COR-L47 (cell line): ENCODE data around the gene DRD4.
"Not testable (repeated sequence)": the region's sequence is repeated elsewhere in the genome, so short reads cannot be mapped to it uniquely, and the experiment has no call there.

Experiments
- DNase-seq: peaks from one replicate; lab custom pipeline; 2025; lab: John Stamatoyannopoulos, UW

The DRD4 gene

DNA sequence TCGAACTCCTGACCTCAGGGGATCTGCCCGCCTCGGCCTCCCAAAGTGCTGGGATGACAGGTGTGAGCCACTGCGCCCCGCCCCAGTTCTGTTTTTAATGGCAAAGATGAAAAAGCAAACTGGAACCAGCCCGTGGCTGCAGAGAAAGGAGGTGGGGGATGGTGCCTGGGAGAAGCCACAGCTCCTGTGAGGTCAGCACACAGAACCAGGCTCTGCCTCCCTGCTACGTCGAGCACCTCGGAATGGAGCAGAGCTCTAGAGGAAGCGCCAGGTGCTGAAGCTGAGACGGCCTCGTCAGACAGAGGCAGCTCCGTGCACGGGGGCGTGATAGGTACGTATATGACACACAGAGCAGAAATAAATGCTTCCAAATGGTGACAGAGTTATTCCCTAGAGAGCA is 8.5 kb downstream of the DRD4 start:
- no peak for DNase-seq

DNA sequence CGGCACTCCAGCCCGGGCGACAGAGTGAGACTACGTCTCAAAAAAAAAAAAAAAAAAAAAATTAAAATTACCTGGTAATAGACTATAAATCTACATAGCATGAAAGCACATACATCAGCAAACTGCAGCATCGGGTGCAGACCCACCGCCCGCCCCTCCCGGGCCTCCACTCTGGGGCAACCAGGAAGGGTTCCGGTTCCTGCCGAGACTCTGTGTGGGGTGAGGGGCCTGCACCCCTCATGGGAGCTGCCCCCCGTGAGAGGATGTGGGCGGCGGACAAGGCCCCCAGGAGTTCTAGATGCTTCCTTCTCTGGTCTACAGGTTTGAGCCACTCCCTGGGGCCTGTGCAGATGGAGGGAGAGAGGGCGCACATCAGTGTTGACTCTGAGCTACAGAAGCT is 9.1 kb downstream of the DRD4 start:
- DNase-seq = no peak

DNA sequence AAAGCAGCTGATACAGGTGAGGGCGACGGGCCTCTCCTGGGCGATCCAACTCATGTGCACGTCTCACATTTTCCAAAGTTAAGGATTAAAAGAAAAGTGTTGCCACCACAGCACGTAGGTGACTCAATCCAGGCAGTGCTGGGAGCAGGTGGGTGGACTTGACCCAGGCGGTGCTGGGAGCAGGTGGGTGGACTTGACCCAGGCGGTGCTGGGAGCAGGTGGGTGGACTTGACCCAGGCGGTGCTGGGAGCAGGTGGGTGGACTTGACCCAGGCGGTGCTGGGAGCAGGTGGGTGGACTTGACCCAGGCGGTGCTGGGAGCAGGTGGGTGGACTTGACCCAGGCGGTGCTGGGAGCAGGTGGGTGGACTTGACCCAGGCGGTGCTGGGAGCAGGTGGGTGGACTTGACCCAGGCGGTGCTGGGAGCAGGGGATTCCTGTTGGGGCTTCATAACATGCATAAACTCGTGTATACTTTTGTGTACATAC is 10.6 kb downstream of the DRD4 start:
- DNase-seq = not testable (repeated sequence)

DNA sequence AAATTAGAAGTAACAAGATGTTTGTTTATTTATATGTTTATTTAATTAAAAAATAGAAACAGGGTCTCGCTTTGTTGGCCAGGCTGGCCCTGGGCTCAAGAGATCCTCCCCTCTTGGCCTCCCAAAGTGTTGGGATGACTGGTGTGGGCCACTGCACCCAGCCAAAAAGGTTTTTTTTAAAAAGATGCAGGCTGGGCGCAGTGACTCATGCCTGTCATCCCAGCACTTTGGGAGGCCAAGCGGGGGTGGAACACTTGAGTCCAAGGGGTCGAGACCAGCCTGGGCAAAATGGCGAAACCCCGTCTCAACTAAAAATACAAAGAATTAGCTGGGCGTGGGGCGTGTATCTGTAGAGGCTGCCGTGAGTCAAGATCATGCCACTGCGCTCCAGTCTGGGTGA is 13.4 kb downstream of the DRD4 start:
- DNase-seq = no peak

DNA sequence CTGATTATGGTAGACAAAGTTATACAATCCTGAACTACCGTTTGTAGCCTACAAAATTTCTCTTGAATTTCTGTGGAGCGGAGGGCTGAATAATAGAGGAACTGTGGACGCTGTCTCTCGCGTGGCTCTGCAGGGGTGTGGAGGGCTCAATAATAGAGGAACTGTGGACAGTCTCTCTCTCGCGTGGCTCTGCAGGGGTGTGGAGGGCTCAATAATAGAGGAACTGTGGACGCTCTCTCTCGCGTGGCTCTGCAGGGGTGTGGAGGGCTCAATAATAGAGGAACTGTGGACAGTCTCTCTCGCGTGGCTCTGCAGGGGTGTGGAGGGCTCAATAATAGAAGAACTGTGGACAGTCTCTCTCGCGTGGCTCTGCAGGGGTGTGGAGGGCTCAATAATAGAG is 16.1 kb downstream of the DRD4 start:
- not testable (repeated sequence) for DNase-seq

DNA sequence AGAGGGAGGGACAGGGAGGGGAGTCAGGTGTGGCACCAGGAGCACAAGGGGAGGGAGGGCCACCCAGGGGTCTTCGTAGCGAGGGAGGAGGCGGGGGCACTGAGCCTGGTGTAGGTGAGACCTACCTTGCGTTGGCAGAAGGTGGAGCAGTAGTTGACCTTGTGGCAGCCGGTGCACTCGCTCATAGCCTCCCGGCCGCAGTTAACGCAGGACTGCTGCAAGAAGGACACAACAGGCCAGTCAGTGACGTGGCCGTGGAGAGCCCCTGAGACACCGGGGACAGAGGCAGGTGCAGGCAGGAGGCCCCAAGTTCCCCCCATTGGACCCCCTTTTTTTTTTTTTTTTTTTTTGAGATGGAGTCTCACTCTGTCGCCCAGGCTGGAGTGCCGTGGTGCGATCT is 16.8 kb downstream of the DRD4 start:
- DNase-seq = no peak

DNA sequence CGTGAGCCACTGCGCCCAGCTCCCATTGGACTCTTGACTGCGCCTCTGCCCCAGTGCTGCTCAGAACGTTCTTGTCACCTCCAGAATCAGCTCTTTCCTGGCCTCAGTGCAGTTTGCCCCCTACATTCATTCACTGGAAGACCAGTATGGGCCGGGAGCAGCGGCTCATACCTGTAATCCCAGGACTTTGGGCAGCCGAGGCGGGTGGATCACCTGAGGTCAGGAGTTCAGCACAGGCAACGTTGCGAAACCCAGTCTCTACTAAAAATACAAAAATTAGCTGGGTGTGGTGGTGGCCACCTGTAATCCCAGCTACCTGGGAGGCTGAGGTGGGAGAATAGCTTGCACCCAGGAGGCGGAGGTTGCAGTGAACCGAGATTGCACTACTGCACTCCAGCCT is 17.4 kb downstream of the DRD4 start:
- not testable (repeated sequence) for DNase-seq

DNA sequence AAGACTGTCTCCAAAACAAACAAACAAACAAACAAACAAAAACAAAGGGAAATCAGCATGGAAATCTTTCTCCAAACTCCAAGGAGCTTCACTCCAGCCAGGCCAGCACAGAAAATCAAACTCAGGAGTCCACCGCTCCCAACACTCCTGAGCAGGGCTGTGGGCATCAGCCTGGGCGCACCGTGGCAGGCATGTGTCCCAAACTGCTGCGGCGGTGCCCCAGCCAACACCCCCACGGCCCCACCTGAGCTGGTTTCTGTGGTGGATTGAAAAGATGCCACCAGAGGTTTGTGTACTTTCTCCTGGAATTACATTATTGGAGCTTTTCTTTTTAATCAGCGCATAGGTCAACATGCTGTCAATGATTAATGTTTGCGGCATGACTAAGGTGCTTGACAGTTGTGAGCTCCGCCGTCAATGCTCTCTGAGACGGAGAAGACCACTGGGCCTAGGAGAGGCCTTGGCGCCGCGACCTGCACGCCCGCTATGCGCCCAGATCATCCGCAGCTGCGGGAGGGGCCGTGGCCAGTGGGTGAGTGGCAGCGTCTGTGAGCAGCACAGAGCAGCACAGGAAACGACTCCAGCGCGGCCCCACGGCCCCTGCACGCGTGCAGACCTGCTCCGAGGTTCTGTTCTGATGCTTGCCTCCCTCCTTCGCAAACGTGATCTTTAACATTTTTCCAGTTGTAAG is 18.1 kb downstream of the DRD4 start:
- no peak for DNase-seq

DNA sequence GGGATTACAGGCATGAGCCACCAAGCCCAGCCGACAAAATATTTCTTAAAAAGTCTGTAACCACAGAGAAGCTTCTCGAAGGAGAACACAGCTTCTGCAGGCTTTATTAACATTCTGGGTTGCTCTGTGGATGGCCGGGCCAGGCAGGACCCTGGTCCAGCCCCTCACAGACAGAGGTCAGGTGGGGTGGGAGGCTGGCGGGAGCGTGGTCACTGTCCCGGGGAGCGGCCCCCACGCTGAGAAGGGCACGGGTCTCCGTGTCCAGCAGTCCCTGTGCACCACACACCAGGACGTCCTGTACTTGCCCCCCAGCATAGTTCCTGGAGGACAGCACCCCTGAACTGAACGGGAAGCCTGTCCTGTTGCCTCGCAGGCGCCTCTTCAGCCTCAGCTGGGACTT is 19.4 kb downstream of the DRD4 start:
- DNase-seq = no peak

DNA sequence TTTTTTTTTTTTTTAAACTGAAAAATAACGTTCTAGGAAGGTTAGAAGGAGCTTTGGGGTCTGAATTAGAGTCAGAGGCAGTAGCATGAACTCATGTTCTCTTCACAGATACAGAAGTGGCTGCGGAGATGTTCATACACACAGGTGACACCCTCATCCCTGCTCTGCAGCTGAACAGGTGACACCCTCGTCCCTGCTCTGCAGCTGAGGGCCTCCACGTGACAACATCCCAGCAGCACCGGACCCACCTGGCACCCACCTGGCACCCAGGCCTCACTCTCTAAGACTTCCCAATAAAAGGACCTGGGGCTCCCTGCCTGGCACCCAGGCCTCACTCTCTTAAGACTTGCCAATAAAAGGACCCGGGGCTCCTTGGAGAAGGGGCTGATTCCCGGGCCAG is 19.8 kb downstream of the DRD4 start:
- DNase-seq = no peak

DNA sequence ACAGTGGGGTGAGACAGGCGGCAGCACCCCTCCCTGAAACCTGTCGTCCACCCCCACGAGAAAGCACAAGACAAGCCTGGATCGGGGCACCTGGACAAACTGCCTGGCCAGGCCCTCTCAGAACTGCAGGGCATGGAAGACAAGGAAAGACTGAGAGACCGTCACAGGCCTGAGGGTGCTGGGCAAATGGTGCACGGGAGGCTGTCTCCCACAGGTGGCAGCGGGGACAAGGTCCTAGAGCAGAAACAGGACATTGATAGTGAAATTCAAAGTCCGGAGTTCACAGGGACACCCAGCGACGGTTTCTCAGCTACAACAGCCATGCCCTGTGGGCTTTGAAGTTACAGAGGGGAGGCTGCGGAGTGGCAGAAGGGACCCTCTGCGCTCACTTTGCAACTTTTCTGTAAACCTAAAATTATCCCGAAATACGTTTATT is 20.6 kb downstream of the DRD4 start:
- DNase-seq = no peak

DNA sequence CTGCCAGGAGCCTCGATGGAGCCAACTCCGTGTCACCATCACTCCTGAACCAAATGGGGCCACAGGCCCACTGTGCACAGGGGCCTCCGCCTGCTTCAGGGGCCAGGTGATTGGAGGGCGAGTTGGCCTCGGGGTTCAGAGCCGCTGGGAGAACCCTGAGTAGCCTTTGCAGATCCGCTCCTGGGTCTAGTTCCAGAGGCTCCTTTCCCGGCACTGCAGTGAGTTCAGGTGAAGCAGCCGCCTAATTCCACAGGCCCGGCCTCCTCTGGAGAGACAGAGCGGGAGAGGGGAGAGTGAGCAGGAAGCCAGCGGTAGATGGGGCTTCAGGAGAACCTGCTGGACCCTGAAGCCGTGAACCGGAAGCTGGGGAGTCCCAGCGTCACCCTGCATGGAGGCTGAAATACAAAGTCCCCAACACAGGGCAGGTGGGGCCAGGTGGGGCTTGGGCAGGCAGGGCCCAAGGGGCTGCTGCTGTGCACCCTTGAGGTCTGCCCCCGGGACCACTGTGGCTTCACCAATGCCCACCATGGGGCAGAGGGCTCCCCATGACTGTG is 22.5 kb downstream of the DRD4 start:
- DNase-seq = no peak

DNA sequence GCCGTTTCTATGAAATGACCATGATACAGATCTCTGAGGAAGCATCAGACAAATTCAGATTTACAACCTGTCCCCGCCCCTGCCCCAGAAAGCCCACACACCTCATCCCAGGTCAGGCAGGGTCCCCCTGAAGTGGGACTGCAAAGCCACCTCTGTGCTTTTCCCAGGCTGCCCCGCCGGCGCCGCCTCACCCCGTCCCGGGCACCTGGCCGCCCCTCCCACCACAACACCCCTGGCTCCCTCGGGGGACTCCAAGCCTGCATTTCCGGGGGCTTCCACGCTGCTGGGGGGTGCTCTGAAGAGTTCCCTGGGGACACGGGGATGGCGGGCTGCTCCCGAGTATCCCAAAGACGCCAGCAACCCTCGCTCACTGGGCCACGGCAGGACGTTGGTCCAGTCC is 23.2 kb downstream of the DRD4 start:
- no peak for DNase-seq

DNA sequence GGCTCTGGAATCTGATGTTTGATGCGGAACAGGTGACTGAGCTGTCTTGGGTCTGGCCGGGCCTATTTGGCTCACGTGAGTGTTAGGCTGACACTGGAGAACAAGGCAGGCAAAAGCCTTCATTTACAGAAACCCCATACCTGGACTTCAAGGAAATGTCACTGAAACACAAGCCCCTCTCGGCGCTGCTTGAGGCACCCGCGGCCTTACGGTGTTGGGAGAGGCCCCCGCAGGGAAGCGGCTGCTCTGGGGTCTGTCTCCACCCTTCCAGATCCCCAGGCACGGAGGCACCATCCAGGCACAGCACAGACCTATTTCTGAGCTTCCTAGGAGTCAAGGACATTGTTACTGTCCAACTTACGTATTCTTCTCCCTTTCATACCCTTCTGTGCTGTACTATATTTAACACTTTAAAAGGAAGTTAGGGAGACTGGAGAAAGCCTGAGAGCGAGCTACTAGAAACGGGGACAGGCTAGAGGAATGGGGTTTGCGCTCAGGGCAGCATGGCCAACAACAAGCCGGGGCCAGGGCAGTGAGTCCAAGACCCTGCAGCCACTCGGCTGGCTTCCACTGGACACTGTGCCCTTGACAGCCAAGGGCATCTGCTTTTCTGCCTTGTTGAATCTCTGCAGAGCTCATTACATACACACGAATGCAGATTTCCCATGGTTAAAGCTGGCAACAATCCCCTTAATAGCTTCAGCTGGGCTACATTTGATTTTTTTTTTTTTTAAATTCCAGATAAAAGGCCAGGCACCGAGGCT is 23.8 kb downstream of the DRD4 start:
- DNase-seq = no peak

DNA sequence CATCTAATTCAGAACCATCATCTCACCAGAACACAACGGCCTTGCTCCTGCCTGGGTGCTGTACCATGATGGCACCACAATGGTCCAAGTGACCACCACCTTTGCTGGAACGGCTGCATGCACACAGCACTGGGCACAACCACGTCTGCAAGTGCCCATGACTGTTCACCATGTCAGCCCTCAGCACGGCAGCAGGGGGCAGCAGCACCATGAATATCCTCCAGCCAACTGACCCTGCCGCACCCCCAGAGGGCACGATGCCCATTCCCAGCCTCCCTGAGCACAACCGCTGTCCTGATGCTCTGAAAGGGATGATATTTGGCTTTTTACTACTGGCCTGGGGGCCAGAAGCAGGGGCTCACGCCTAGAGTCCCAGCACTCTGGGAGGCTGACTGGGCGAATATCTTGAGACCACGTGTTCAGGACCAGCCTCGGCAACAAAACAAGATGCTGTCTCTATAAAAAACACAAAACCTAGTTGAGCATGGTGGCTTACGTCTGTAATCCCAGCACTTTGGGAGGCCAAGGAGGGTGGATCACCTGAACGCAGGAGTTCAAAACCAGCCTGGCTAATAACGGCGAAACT is 25.7 kb downstream of the DRD4 start:
- DNase-seq = peak; percentile 9

DNA sequence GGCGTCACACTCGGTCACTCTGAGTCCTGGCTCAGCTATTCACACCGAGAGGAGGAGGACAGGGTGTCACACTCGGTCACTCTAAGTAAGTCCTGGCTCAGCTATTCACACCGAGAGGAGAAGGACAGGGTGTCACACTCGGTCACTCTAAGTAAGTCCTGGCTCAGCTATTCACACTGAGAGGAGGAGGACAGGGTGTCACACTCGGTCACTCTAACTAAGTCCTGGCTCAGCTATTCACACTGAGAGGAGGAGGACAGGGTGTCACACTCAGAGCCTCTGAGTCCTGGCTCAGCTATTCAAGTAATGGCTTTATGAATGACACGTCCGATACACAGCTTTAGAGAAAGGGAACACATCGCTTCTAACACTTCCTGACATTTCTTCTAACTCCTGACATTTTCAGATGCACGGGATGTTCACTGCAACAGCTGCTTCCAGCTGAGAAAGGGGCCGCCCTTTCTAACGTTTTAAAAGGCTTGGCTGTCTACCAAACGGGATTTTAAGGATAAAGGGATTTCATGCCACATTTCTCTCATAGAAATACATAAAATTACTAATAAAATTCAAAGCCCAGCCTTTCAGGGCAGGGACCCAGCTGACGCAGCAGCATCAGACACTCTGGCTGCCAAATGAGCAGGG is 28.1 kb downstream of the DRD4 start:
- no peak for DNase-seq

DNA sequence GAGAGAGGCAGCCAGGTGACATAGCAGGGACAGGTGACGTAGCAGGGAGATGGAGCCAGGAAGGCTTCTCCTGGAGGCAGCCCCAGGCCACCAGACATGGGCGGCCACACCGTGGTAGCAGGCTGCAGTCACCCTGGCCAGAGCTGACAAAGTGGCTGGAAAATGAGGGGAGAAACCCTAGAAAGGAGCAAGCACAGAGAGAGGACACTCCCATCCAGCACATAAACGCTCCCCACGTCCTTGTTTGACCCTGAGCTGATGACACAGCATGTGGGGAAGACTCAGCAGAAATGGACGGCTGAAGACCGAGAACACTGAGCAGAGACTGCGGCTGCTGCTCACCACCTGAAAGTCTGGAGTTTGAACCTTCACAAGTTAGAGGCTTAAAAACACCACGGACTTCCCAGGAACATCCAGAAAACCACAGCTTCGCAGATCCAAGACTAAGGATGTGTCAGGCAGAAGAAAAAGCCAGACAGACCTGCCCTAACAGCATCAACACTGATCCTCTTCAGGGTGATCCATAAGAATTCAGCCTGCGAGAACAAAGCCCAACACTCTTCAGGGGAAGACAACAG is 28.7 kb downstream of the DRD4 start:
- DNase-seq = no peak

DNA sequence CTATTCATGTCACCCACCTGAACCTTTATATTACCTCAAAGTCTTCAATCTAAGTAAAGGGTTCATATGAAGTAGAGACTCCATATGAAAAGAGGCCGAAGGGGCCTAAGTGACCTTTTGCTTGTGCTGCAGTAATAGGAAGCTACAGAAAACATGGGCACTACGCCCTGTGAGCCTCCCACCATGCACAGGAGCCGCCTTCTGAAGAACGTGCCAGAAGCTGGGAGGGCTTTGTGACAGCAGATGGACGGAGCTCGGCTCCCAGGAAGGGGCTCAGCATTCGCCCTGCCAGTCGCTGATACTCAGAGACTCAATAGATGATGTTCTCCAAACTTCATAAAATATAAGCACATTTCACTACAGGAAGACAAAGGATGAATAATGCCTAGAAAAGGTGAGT is 36.8 kb downstream of the DRD4 start:
- DNase-seq = no peak

DNA sequence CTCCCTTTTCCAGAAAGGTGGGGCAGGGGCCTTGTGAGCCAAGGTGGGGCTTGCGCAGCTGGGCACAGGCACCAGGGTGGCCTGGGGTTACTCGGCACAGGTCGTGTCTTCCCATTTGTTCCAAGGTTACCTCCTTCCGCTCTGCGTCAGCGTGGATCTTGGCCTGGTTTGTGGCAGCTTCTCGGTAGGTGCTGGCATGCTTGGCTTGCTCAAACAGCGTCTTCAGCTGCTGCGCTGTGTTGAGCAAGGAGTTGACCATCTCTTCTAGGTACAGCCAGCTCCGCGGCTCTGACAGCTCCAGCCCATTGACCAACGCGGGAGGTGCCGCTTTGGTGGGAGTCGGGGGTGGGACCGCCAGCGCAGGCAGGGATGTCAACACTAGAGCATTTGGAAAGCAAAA is 37.3 kb downstream of the DRD4 start:
- no peak for DNase-seq

DNA sequence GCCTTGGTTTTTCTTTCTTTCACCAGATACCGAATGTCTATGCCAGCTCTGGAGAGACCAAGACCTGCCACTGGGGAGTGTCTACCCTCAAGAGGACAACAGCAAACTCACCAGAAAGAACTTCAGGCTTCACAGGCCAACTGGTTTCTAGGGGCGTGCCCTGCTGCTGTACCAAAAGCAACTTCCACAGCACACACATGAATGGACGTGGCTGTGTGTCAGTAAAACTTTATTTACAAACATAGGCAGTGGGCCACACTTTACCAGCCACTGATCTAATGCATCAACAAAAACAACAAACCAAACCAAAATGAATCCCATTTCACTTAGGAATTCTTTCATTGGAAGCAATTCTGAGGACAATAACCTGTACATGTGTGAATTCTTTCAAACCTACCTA is 41.2 kb downstream of the DRD4 start:
- no peak for DNase-seq

DNA sequence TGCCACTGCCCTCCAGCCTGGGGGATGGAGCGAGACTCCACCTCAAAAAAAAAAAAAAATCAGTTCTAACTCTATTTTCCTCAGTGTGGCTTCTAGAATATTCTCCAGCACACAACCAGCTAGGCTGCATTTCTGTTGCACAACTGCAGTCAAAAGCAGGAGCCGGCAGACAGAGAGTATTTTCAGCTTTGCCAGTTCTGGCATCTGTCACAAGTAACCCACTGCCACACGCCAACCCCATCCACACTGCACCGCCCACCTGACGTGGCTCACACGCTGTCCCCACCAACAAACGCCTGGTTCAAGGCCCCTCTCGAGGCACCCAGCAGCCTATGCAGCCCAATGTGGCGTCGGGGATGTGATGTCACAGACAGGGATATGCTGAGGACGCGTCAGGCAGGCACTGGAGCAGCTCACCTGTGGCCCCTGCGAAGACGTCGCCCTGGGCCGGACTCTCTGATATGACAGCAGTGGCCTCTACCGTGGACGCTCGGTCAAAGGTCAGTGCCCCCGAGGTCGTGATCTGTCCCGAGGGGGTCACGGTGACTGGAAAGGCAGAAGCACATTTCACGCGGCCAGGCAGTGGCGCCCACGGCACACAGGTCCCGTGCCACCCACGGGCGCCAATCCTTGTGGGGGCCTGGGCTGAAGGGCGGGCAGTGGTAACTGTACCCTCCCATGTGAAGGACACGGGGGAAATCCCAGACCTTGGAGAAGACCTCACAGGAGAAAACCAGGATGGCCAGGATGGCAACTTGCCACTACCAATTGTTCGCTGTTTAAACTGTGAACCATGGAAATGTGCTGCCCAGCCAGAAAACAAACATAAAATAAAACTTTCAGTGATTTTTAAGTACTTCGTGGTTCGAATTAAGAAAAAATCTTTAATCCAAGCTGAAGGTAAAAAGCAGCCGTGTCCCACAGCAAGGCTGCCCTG is 42.5 kb downstream of the DRD4 start:
- no peak for DNase-seq
